PC-9 (cell line): ENCODE data around the gene DOCK4. TPM values are rescaled to one million over a fixed set of nuclear protein-coding genes. Genes with fewer than 3 reads are reported as not detected.

Source experiments
- BruUV-seq: library from RNA; stranded (reverse); fragments of 400-500 nt; replicated peaks from 2 replicates; lab custom pipeline; 2021; lab: Mats Ljungman, UMichigan
- CTCF ChIA-PET: fragments of 300-600 bp; sonication (Branson Sonifier 250); formaldehyde crosslinking; loops from one replicate; lab custom pipeline; 2022; ENCODE audit warnings: antibody characterized with exemption; lab: Charles Lee
- POLR2A ChIA-PET: fragments of 300-600 bp; sonication (Branson Sonifier 250); formaldehyde crosslinking; loops from one replicate; lab custom pipeline; 2022; ENCODE audit warnings: antibody characterized with exemption; ENCODE audit not compliant: unreplicated experiment; lab: Charles Lee
- DNase-seq, 2 experiments: peaks; one replicate each; pipeline versions ENCODE4 v3.0.0 to v3.0.0-alpha.2; 2015 to 2022; ENCODE audit warnings: mixed read lengths in 1 of 2
- H2AFZ ChIP-seq: fragments of 200-600 bp; sonication (generic); 2 replicates; pipeline ENCODE4 v1.8.1; 2017; ENCODE audit warnings: antibody characterized with exemption
- H3F3A ChIP-seq: fragments of 200-600 bp; sonication (generic); 2 replicates; pipeline ENCODE4 v1.8.1; 2017; ENCODE audit warnings: antibody characterized with exemption, mild to moderate bottlenecking, low read depth; ENCODE audit not compliant: insufficient read depth
- H3K27ac ChIP-seq: fragments of 200-600 bp; sonication (generic); 2 replicates; pipeline ENCODE4 v1.6.1; 2016; ENCODE audit warnings: mixed run types
- H3K27me3 ChIP-seq: fragments of 200-600 bp; sonication (generic); 2 replicates; pipeline ENCODE4 v1.6.1; 2016; ENCODE audit warnings: low read depth, mixed run types; ENCODE audit not compliant: insufficient read depth
- H3K36me3 ChIP-seq: fragments of 200-600 bp; sonication (generic); 2 replicates; pipeline ENCODE4 v1.6.1; 2016; ENCODE audit warnings: low read depth, mixed run types
- H3K4me1 ChIP-seq: fragments of 200-600 bp; sonication (generic); replicated peaks from 2 replicates; pipeline ENCODE4 v1.6.1; 2016; ENCODE audit warnings: mixed run types; ENCODE audit not compliant: insufficient read depth
- H3K4me2 ChIP-seq: fragments of 200-600 bp; sonication (generic); 2 replicates; pipeline ENCODE4 v1.6.1; 2017; ENCODE audit warnings: mixed run types
- H3K4me3 ChIP-seq: fragments of 200-600 bp; sonication (generic); 2 replicates; pipeline ENCODE4 v1.6.1; 2016; ENCODE audit warnings: mixed run types
- H3K79me2 ChIP-seq: fragments of 200-600 bp; sonication (generic); 2 replicates; pipeline ENCODE4 v1.6.1; 2017; ENCODE audit warnings: low read depth, mixed run types
- H3K9me2 ChIP-seq: fragments of 200-600 bp; sonication (generic); 2 replicates; pipeline ENCODE4 v1.8.1; 2017; ENCODE audit warnings: mild to moderate bottlenecking; ENCODE audit not compliant: insufficient read depth
- H3K9me3 ChIP-seq: fragments of 200-600 bp; sonication (generic); 2 replicates; pipeline ENCODE4 v1.8.1; 2016; ENCODE audit warnings: low read depth; ENCODE audit not compliant: insufficient read depth
- H4K20me1 ChIP-seq: fragments of 200-600 bp; sonication (generic); 2 replicates; pipeline ENCODE4 v1.8.1; 2017; ENCODE audit not compliant: insufficient read depth
- EZH2 ChIP-seq: fragments of 200-600 bp; sonication (generic); IDR thresholded peaks from 2 replicates; pipeline ENCODE4 v1.8.0; 2017; ENCODE audit warnings: antibody characterized with exemption, low read depth
- intact Hi-C: fragments of 100-400 bp; cut with micrococcal nuclease; formaldehyde crosslinking; loops from one replicate; pipeline ENCODE4 v1.10.0; 2022; ENCODE audit not compliant: unreplicated experiment
- total RNA-seq: library from RNA; stranded (reverse); gene quantifications from 2 replicates; pipeline ENCODE4 v1.2.3, GENCODE V29; 2021
- TF ChIP-seq, protein P1 (sequence below): fragments of 200-600 bp; sonication (generic); conservative IDR thresholded peaks from 2 replicates; pipeline ENCODE4 v1.6.1; 2017; ENCODE audit warnings: mixed run types, antibody characterized with exemption, mild to moderate bottlenecking, moderate library complexity

The DOCK4 gene
- total RNA-seq, 1 experiment from 2014 or later, result 0.98 TPM

GRCh38 chr7:112161253-112162141 is 44.7 kb downstream of the DOCK4 start:
- H3K4me1 ChIP-seq, result peaks cover 18% of the 10 kb centered on the region
- H3F3A ChIP-seq, result no peaks in the 10 kb centered on the region
- no peak overlapping the region for H3K4me3 ChIP-seq
- H2AFZ ChIP-seq, result no peak overlapping the region
- no peak overlapping the region for H3K4me2 ChIP-seq
- no peaks in the 10 kb centered on the region for H3K36me3 ChIP-seq
- H4K20me1 ChIP-seq, result no peaks in the 10 kb centered on the region
- ChIA-PET CTCF (no interaction called here), POLR2A (no interaction called here)
- H3K27ac ChIP-seq, result no peak overlapping the region
- H3K9me2 ChIP-seq, result no peaks in the 10 kb centered on the region
- H3K27me3 ChIP-seq, result no peaks in the 10 kb centered on the region
- intact Hi-C loops, result no loop called here
- H3K9me3 ChIP-seq, result no peaks in the 10 kb centered on the region
- no peak for DNase-seq
- H3K79me2 ChIP-seq, result no peaks in the 10 kb centered on the region
- TF ChIP-seq EZH2, result no peak
- TF ChIP-seq, protein P1, sequence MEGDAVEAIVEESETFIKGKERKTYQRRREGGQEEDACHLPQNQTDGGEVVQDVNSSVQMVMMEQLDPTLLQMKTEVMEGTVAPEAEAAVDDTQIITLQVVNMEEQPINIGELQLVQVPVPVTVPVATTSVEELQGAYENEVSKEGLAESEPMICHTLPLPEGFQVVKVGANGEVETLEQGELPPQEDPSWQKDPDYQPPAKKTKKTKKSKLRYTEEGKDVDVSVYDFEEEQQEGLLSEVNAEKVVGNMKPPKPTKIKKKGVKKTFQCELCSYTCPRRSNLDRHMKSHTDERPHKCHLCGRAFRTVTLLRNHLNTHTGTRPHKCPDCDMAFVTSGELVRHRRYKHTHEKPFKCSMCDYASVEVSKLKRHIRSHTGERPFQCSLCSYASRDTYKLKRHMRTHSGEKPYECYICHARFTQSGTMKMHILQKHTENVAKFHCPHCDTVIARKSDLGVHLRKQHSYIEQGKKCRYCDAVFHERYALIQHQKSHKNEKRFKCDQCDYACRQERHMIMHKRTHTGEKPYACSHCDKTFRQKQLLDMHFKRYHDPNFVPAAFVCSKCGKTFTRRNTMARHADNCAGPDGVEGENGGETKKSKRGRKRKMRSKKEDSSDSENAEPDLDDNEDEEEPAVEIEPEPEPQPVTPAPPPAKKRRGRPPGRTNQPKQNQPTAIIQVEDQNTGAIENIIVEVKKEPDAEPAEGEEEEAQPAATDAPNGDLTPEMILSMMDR, result no peak
- no TSS peak for BruUV-seq

GRCh38 chr7:112160771-112161150 is 45.4 kb downstream of the DOCK4 start:
- no peaks in the 10 kb centered on the region for H3K27me3 ChIP-seq
- H2AFZ ChIP-seq, result no peak overlapping the region
- POLR2A ChIA-PET, result no interaction called here
- no peak for TF ChIP-seq EZH2
- H3K36me3 ChIP-seq, result no peaks in the 10 kb centered on the region
- peaks cover 18% of the 10 kb centered on the region for H3K4me1 ChIP-seq
- no peak overlapping the region for H3K4me3 ChIP-seq
- CTCF ChIA-PET, result interaction anchor here (0.7 kb wide), 1 partner anchor 14 kb away, joined by 3 read pairs; no protein-coding TSS in a partner anchor
- intact Hi-C loops, result no loop called here
- no peak overlapping the region for H3K27ac ChIP-seq
- H3K9me3 ChIP-seq, result no peaks in the 10 kb centered on the region
- H3K9me2 ChIP-seq, result no peaks in the 10 kb centered on the region
- no peaks in the 10 kb centered on the region for H3F3A ChIP-seq
- BruUV-seq, result no TSS peak
- DNase-seq, result no peak
- no peak overlapping the region for H3K4me2 ChIP-seq
- no peaks in the 10 kb centered on the region for H3K79me2 ChIP-seq
- H4K20me1 ChIP-seq, result no peaks in the 10 kb centered on the region

- no peak overlapping the region for H3K4me2 ChIP-seq
- H3K27me3 ChIP-seq, result no peaks in the 10 kb centered on the region
- H3K27ac ChIP-seq, result no peak overlapping the region
- no peak for DNase-seq
- BruUV-seq, result no TSS peak
- ChIA-PET CTCF (interaction anchor here (0.7 kb wide), 1 partner anchor 13 kb away, joined by 3 read pairs; no protein-coding TSS in a partner anchor), POLR2A (no interaction called here)
- H3K9me2 ChIP-seq, result 0 out of 2 replicates have a peak, but pooled peaks cover 2% of the 10 kb centered on the region
- peaks cover 18% of the 10 kb centered on the region for H3K4me1 ChIP-seq
- H4K20me1 ChIP-seq, result no peaks in the 10 kb centered on the region
- no peak overlapping the region for H2AFZ ChIP-seq
- no peaks in the 10 kb centered on the region for H3F3A ChIP-seq
- no peak overlapping the region for H3K4me3 ChIP-seq
- H3K9me3 ChIP-seq, result no peaks in the 10 kb centered on the region
- no peaks in the 10 kb centered on the region for H3K36me3 ChIP-seq
- no peak for TF ChIP-seq EZH2
- TF ChIP-seq, protein P1, result no peak
- intact Hi-C loops, result no loop called here
- H3K79me2 ChIP-seq, result no peaks in the 10 kb centered on the region
Observed at GRCh38 chr7:112160130-112160770, 45.9 kb downstream of the DOCK4 start.
